ENCODE results near the gene SPEF1. TPM values are rescaled to one million over a fixed set of nuclear protein-coding genes. Genes with fewer than 3 reads are reported as not detected.

SPEF1 gene
- total and polyA plus RNA-seq, 2 of the 13 experiments (the other 11 are each of a cell fraction or from before 2014, with no cell fraction given): 0.11 to 0.27 TPM

GRCh38 chr20:3781153-3781910, at the start of gene SPEF1 (continued):
- no peak for TF ChIP-seq ISX (CRISPR knock-in tag; conservative IDR thresholded peaks at IDR 0.05)
- TF ChIP-seq ZNF740 (CRISPR knock-in tag; IDR thresholded peaks at IDR 0.05): no peak
- TF ChIP-seq IKZF1 (IDR thresholded peaks at IDR 0.05): no peak
- TF ChIP-seq MXD3 (CRISPR knock-in tag; IDR thresholded peaks at IDR 0.05): peak; percentile 28; the same call in 1 of the 2 replicates
- no peak for TF ChIP-seq ZFAT (CRISPR knock-in tag; conservative IDR thresholded peaks at IDR 0.05)
- no peak for TF ChIP-seq GLMP (CRISPR knock-in tag; IDR thresholded peaks at IDR 0.05; ENCODE audit: borderline replicate concordance)
- TF ChIP-seq ZUFSP (CRISPR knock-in tag; IDR thresholded peaks at IDR 0.05; ENCODE audit: borderline replicate concordance): no peak
- TF ChIP-seq MYPOP (CRISPR knock-in tag; IDR thresholded peaks at IDR 0.05): no peak; the same call in 1 of the 2 replicates
- 0 out of 2 replicates have a peak, but pooled peaks have one; percentile 25 for TF ChIP-seq KLF11 (CRISPR knock-in tag; IDR thresholded peaks at IDR 0.05)
- TF ChIP-seq FOXA1 (IDR thresholded peaks at IDR 0.05): no peak
- no peak for TF ChIP-seq FOXA1 (CRISPR knock-in tag; IDR thresholded peaks at IDR 0.05)
- no peak for TF ChIP-seq RERE (CRISPR knock-in tag; IDR thresholded peaks at IDR 0.05; ENCODE audit: low read depth)
